K562 (cell line): ENCODE measurements around the gene PKLR. TPM values are rescaled to one million over a fixed set of nuclear protein-coding genes. Genes with fewer than 3 reads are reported as not detected.
A peak's percentile ranks its signal among the peaks of the same experiment; 100 is the strongest.

Experiments
- ELF4 ChIP-seq: fragments of 450-650 bp; formaldehyde crosslinking; IDR thresholded peaks from 2 replicates; pipeline ENCODE4 v1.4.0; 2022; ENCODE audit warnings: missing genetic modification characterization
- FOXJ2 ChIP-seq: fragments of 200-800 bp; sonication (Bioruptor generic); IDR thresholded peaks from 2 replicates; pipeline ENCODE4 v1.6.1; 2016; ENCODE audit warnings: missing genetic modification characterization, missing compliant biosample characterization
- HEY1 ChIP-seq: fragments of 250-450 bp; sonication (Bioruptor Pico); IDR thresholded peaks from 2 replicates; pipeline ENCODE4 v1.5.0; 2020; ENCODE audit warnings: mild to moderate bottlenecking, moderate library complexity, borderline replicate concordance
- HLTF ChIP-seq: fragments of 450-650 bp; IDR thresholded peaks from 2 replicates; pipeline ENCODE4 v1.6.1; 2016
- HMGN3 ChIP-seq: IDR thresholded peaks from 2 replicates; pipeline ENCODE4 v1.6.1; 2011; ENCODE audit warnings: borderline replicate concordance, low read depth, mild to moderate bottlenecking, mixed read lengths, low read length; ENCODE audit not compliant: insufficient read length; ENCODE audit errors: extremely low read depth
- LARP7 ChIP-seq: fragments of 450-650 bp; IDR thresholded peaks from 2 replicates; pipeline ENCODE4 v1.6.1; 2016
- LCOR ChIP-seq: sonication (generic); formaldehyde crosslinking; IDR thresholded peaks from 2 replicates; pipeline ENCODE4 v1.8.0; 2022; ENCODE audit warnings: mild to moderate bottlenecking, missing genetic modification reagents
- MEIS2 ChIP-seq: fragments of 450-650 bp; IDR thresholded peaks from 2 replicates; pipeline ENCODE4 v1.6.1; 2014; ENCODE audit warnings: mild to moderate bottlenecking; ENCODE audit not compliant: partially characterized antibody
- MNT ChIP-seq, 2 experiments: fragments of 450-650 bp; conservative IDR thresholded peaks; 2 replicates each; pipeline ENCODE4 v1.6.1; 2017; ENCODE audit warnings: mild to moderate bottlenecking in 2 of 2, moderate library complexity in 2 of 2
- NCOR1 ChIP-seq: fragments of 450-650 bp; IDR thresholded peaks from 2 replicates; pipeline ENCODE4 v1.6.1; 2016; ENCODE audit warnings: mild to moderate bottlenecking, moderate library complexity
- NFE2 ChIP-seq: IDR thresholded peaks from 2 replicates; pipeline ENCODE4 v1.6.1; 2014; ENCODE audit warnings: antibody characterized with exemption, low read depth
- PTTG1 ChIP-seq: fragments of 450-650 bp; IDR thresholded peaks from 2 replicates; pipeline ENCODE4 v1.6.1; 2016; ENCODE audit warnings: low read depth, mild to moderate bottlenecking, missing genetic modification characterization, missing compliant biosample characterization
- TEAD2 ChIP-seq: fragments of 450-650 bp; IDR thresholded peaks from 2 replicates; pipeline ENCODE4 v1.6.1; 2016; ENCODE audit warnings: missing genetic modification characterization, control low read depth, missing compliant biosample characterization
- ZBTB9 ChIP-seq: fragments of 450-650 bp; formaldehyde crosslinking; IDR thresholded peaks from 2 replicates; pipeline ENCODE4 v1.4.0; 2020; ENCODE audit warnings: mild to moderate bottlenecking, moderate library complexity
- ZNF282 ChIP-seq: sonication (generic); formaldehyde crosslinking; IDR thresholded peaks from 2 replicates; pipeline ENCODE4 v1.8.1; 2023; ENCODE audit warnings: missing genetic modification reagents
- ZNF41 ChIP-seq: fragments of 250-450 bp; sonication (Bioruptor Pico); conservative IDR thresholded peaks from 2 replicates; pipeline ENCODE4 v1.4.0; 2020; ENCODE audit warnings: mild to moderate bottlenecking
- ZNF518B ChIP-seq: fragments of 250-450 bp; sonication (Bioruptor Pico); IDR thresholded peaks from 2 replicates; pipeline ENCODE4 v1.5.0; 2021; ENCODE audit warnings: mild to moderate bottlenecking, moderate library complexity
- ZNF740 ChIP-seq, 3 experiments: fragments of 200-800 bp in 1 of 3; sonication (Bioruptor generic) in 1 of 3; sonication (generic) in 1 of 3; formaldehyde crosslinking in 1 of 3; IDR thresholded peaks; 2 replicates each; pipeline versions ENCODE4 v1.6.1 to v1.8.0; 2016 to 2022; ENCODE audit warnings: mild to moderate bottlenecking in 2 of 3, missing compliant biosample characterization in 2 of 3, missing genetic modification characterization in 2 of 3, missing genetic modification reagents in 1 of 3
- polyA plus RNA-seq, 8 experiments: library from polyadenylated mRNA; depleted of rRNA in 4 of 8; stranded (reverse) in 5 of 8; unstranded in 3 of 8; fragments of >200 nt; fragmentation: Nextera tagmentation in 2 of 8; fragmentation: Illumina TruSeq in 1 of 8; extraction: Ambion mirVana in 2 of 8; extraction: Trizol in 1 of 8; gene quantifications; 2 replicates each; pipeline versions ENCODE4 v1.2.1 to v1.2.3, GENCODE V29; 2011 to 2014; ENCODE audit warnings: inconsistent platforms in 1 of 8, missing spikeins in 1 of 8
- total RNA-seq, 7 experiments: library from RNA; depleted of rRNA in 6 of 7; stranded (reverse); fragments of >200 nt in 6 of 7; fragmentation: Illumina TruSeq in 2 of 7; extraction: Trizol in 2 of 7; gene quantifications; 2 replicates each; pipeline versions ENCODE4 v1.2.1 to v1.2.3, GENCODE V29; 2011 to 2021; ENCODE audit warnings: low replicate concordance in 1 of 7

Gene PKLR
- total and polyA plus RNA-seq, 9 of the 15 experiments (the other 6 are each of a cell fraction or from before 2014, with no cell fraction given): 10.7 to 78.4 (median 38.2) TPM

- TF ChIP-seq NCOR1: no peak
- no peak for TF ChIP-seq MNT (conservative IDR thresholded peaks at IDR 0.05)
- no peak for TF ChIP-seq LCOR
- no peak for TF ChIP-seq ZNF518B (CRISPR knock-in tag)
- TF ChIP-seq ZNF41 (CRISPR knock-in tag): no peak
- no peak for TF ChIP-seq HMGN3
- TF ChIP-seq ZBTB9 (CRISPR knock-in tag): no peak
- TF ChIP-seq ZNF740 (CRISPR knock-in tag; IDR thresholded peaks at IDR 0.05): no peak
- TF ChIP-seq ZNF740 (tag; IDR thresholded peaks at IDR 0.05): no peak
- no peak for TF ChIP-seq HEY1 (CRISPR knock-in tag)
- no peak for TF ChIP-seq PTTG1 (tag)
- no peak for TF ChIP-seq TEAD2
- TF ChIP-seq ZNF282 (CRISPR knock-in tag): no peak
- TF ChIP-seq LARP7: no peak
- TF ChIP-seq NFE2: 0 out of 2 replicates have a peak, but pooled peaks have one; percentile 26
- TF ChIP-seq ELF4: no peak
- peak; percentile 90 for TF ChIP-seq MEIS2
- TF ChIP-seq HLTF: no peak
- no peak for TF ChIP-seq FOXJ2
Measured at GRCh38 chr1:155242805-155243358, 58.4 kb downstream of the PKLR start (continued).
